Right cardiac atrium (tissue), 5 donors: ENCODE results near the gene SPATA31D1. TPM values are rescaled to one million over a fixed set of nuclear protein-coding genes. Genes with fewer than 3 reads are reported as not detected.

Source experiments
- ATAC-seq, 2 donors: fragments of 200-7000 bp; cut with Tn5 transposase; one replicate each; pipeline versions ENCODE4 v1.8.0 to v1.9.1; 2020; ENCODE audit warnings: moderate library complexity in 2 of 2, mild to moderate bottlenecking in 1 of 2
- DNase-seq, 3 donors: peaks; one replicate each; pipeline ENCODE4 v3.0.0-alpha.2; 2020
- H3K27ac ChIP-seq: one replicate; pipeline ENCODE4 v1.5.1; 2013; ENCODE audit warnings: mild to moderate bottlenecking, low read length, control low read depth, moderate library complexity
- H3K27me3 ChIP-seq: one replicate; pipeline ENCODE4 v1.6.1; 2013; ENCODE audit not compliant: control insufficient read depth, insufficient read depth
- H3K4me1 ChIP-seq: one replicate; pipeline ENCODE4 v1.6.1; 2013; ENCODE audit warnings: low read length; ENCODE audit not compliant: control insufficient read depth, insufficient read depth
- H3K4me3 ChIP-seq: one replicate; pipeline ENCODE4 v1.5.1; 2013; ENCODE audit warnings: low read length, control low read depth
- H3K9me3 ChIP-seq: one replicate; pipeline ENCODE4 v1.6.1; 2013; ENCODE audit warnings: low read length; ENCODE audit not compliant: control insufficient read depth
- WGBS: extraction: QIAGEN DNeasy Blood & Tissue Kit; methylation state at CpG from one replicate; pipeline ENCODE4 v1.1.7; 2013; 5-methylcytosine and 5-hydroxymethylcytosine counted together
- intact Hi-C, 4 donors: fragments of 100-400 bp; cut with DNase I; formaldehyde crosslinking; loops; one replicate each; pipeline versions ENCODE4 v1.11.0 to v1.14.0; 2022 to 2023
- polyA plus RNA-seq: library from polyadenylated mRNA; stranded (reverse); fragments of 200-250 nt; gene quantifications from one replicate; pipeline ENCODE4 v1.2.3, GENCODE V29; 2013
- total RNA-seq, 4 donors: library from RNA; stranded (reverse); fragmentation: NEBNext Ultra II Directional; extraction: Animal tissue kit (Norgen Biotek cat#: 25700); gene quantifications; one replicate each; pipeline ENCODE4 v1.2.1, GENCODE V29; 2021
- donor health status: healthy with polysubstance abuse.
- donor health status: DM: no; HTN: yes; CAD: no.
- donor health status: DM: no; HTN: no; CAD: no.
- donor health status: DM: no; HTN: yes; CAD: no; lungs with severe emphysema.
- donor health status: DM: yes; HTN: yes; CAD: no.

Gene SPATA31D1
- total and polyA plus RNA-seq, 5 donors, result not detected

- intact Hi-C loops, result no loop called here
- DNase-seq, result no peak
- 65% methylated on average over 2 of the region's 2 CpGs for WGBS
- H3K27me3 ChIP-seq, result no peaks in the 10 kb centered on the region
- H3K9me3 ChIP-seq, result no peaks in the 10 kb centered on the region
- no peak for ATAC-seq
- no peak overlapping the region for H3K27ac ChIP-seq
- no peaks in the 10 kb centered on the region for H3K4me1 ChIP-seq
- no peak overlapping the region for H3K4me3 ChIP-seq
Observed at GRCh38 chr9:81979196-81979595, 9.4 kb upstream of the SPATA31D1 start.

- no peaks in the 10 kb centered on the region for H3K27me3 ChIP-seq
- no peaks in the 10 kb centered on the region for H3K4me1 ChIP-seq
- H3K4me3 ChIP-seq, result no peak overlapping the region
- H3K9me3 ChIP-seq, result no peaks in the 10 kb centered on the region
- H3K27ac ChIP-seq, result no peak overlapping the region
- ATAC-seq (no peak), DNase-seq (no peak)
- intact Hi-C loops, result no loop called here
Observed at GRCh38 chr9:81980568-81980967, 8.0 kb upstream of the SPATA31D1 start.

DNA sequence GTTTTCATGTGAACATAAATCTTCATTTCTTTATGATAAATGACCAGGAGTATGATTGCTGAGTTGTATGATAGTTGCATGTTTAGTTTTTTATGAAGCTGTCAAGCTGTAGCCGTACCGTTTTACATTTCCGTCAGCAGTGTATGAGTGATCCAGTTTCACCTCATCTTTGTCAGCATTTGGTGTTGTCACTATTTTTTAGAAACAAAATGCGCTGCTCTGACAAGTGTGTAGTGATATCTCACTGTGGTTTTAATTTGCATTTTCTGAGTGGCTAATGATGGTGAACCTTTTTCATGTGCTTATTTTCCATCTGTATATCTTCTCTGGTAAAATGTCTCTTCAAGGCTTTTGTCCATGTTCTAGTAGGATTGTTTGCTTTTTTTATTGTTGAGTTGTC lies 6.7 kb upstream of the SPATA31D1 start:
- Histone ChIP-seq H3K4me1 (no peaks in the 10 kb centered on the region), H3K27ac (no peak overlapping the region), H3K9me3 (no peaks in the 10 kb centered on the region), H3K27me3 (no peaks in the 10 kb centered on the region), H3K4me3 (no peak overlapping the region)
- intact Hi-C loops, result no loop called here
- ATAC-seq, result no peak
- DNase-seq, result no peak
- 92% methylated on average over 4 of the region's 4 CpGs for WGBS

- DNase-seq (no peak), ATAC-seq (no peak)
- 84% methylated on average over 6 of the region's 6 CpGs for WGBS
- H3K27ac ChIP-seq, result no peak overlapping the region
- no peaks in the 10 kb centered on the region for H3K9me3 ChIP-seq
- H3K4me3 ChIP-seq, result no peak overlapping the region
- H3K27me3 ChIP-seq, result no peaks in the 10 kb centered on the region
- H3K4me1 ChIP-seq, result no peaks in the 10 kb centered on the region
- intact Hi-C loops, result no loop called here
Observed at GRCh38 chr9:81984928-81985327, 3.6 kb upstream of the SPATA31D1 start.

GRCh38 chr9:81986051-81986450 lies 2.5 kb upstream of the SPATA31D1 start:
- DNase-seq, result no peak
- H3K4me3 ChIP-seq, result no peak overlapping the region
- 73% methylated on average over 1 of the region's 1 CpG for WGBS
- ATAC-seq, result no peak
- no peaks in the 10 kb centered on the region for H3K4me1 ChIP-seq
- no peaks in the 10 kb centered on the region for H3K27me3 ChIP-seq
- intact Hi-C loops, result no loop called here
- H3K27ac ChIP-seq, result no peak overlapping the region
- no peaks in the 10 kb centered on the region for H3K9me3 ChIP-seq

DNA sequence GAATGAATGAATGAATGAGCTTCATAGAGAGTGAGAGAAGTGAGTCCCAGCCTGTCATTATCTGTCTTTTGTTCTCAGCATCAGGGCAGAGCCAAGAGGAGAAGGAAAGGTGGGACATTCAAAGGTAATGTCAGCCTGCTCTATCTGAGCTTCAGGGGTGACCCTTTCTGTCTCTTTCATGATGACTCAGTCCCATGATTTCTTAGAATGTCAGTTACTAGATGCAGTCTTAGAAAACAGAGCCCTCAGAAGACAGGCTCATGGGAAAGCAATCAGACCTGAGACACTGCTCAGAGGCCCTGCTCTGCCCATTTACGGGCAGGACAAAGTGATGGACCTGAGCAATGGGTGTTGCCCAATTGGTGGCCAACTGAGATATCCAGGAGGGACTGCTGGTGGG lies 1.1 kb downstream of the SPATA31D1 start:
- Histone ChIP-seq H3K27me3 (no peaks in the 10 kb centered on the region), H3K4me3 (no peak overlapping the region), H3K9me3 (no peaks in the 10 kb centered on the region), H3K27ac (no peak overlapping the region), H3K4me1 (no peaks in the 10 kb centered on the region)
- WGBS, result 96% methylated on average over 1 of the region's 1 CpG
- DNase-seq, result no peak
- intact Hi-C loops, result no loop called here
- no peak for ATAC-seq

DNA sequence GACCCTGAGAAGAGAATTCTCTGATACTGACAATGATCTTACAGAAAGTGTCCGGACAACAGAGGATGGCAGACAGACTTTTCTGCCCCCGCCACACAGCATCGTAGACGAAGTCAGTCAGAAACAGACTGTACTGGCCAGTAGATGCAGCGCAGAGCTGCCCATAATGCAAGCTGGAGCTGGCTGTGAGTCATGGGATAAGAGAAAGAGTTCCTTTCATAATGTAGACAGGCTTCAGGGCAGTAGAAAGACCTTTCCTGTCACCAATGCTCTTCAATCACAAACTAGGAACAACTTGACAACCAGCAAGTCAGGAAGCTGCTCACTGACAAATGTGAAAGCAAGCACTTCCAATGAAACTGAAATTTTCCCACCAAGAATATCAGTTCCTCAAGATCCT lies 5.1 kb downstream of the SPATA31D1 start:
- intact Hi-C loops, result no loop called here
- H3K27me3 ChIP-seq, result no peaks in the 10 kb centered on the region
- ATAC-seq (no peak), DNase-seq (no peak)
- no peaks in the 10 kb centered on the region for H3K9me3 ChIP-seq
- H3K4me1 ChIP-seq, result no peaks in the 10 kb centered on the region
- WGBS, result 92% methylated on average over 5 of the region's 5 CpGs
- H3K27ac ChIP-seq, result no peak overlapping the region
- no peak overlapping the region for H3K4me3 ChIP-seq

DNA sequence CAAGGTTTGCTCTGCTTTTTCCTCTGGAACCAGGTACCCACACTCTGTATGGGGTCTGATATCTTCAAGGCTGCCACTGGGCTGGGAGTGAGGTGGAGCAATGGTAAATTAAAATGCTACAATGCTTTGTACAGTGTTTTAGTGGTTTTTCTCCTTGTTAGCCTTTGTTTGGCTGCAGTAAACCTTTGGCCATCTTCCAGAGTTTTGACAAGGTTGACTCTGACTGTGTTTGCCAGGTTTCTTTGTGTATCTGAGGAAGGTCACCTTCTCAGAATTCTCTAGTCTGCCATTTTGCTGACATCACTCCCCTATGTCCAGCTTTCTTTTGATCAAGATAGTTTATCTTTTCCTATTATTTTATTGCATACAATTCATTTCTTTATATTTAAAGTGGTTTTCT lies 11.2 kb downstream of the SPATA31D1 start:
- Histone ChIP-seq H3K4me3 (no peak overlapping the region), H3K9me3 (no peaks in the 10 kb centered on the region), H3K27me3 (no peaks in the 10 kb centered on the region), H3K4me1 (no peaks in the 10 kb centered on the region), H3K27ac (no peak overlapping the region)
- ATAC-seq (no peak), DNase-seq (no peak)
- intact Hi-C loops, result no loop called here

DNA sequence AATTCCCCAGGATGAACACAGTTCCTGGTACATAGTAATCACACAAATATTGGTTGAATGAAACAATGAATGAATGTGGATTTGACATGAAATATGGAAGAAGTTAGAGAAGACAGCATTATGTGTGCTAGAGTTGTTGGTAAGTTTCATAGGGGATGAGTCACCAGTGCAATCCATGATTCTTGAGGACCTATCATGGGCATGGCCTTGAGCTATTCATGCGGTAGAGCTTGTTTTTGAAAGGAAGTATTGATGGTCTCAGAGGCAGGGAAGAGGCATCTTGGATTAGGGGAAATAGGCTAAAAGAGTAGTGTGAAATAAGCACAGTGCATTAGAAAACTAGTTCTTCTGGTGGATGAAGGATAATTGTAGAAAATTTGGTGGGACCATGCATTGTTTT lies 22.1 kb downstream of the SPATA31D1 start:
- no peak for DNase-seq
- no peak overlapping the region for H3K27ac ChIP-seq
- no peaks in the 10 kb centered on the region for H3K9me3 ChIP-seq
- no peak for ATAC-seq
- no peaks in the 10 kb centered on the region for H3K4me1 ChIP-seq
- no peak overlapping the region for H3K4me3 ChIP-seq
- no peaks in the 10 kb centered on the region for H3K27me3 ChIP-seq
- WGBS, result 90% methylated on average over 1 of the region's 1 CpG
- intact Hi-C loops, result no loop called here

DNA sequence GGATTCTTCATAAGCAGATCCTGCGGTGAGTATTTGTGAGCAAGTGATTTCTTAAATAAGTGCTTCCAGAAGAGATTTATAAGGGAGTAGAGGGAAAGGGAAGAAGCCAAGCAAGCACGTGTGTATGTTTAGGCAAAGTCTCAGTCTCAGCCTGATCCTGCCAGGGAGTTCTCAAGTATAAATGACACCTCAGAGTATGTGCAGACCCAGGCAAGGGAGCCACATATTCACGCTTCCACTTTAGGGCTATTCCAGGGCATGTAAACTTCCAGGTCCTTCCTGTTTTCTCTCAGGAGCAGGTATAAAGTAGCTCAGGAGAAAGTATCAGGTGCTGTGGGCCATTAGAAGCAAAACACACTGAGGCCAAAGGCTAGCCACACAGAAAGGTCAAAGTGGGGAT lies 22.6 kb downstream of the SPATA31D1 start:
- no peaks in the 10 kb centered on the region for H3K9me3 ChIP-seq
- DNase-seq (no peak), ATAC-seq (no peak)
- intact Hi-C loops, result no loop called here
- 83% methylated on average over 3 of the region's 3 CpGs for WGBS
- H3K4me3 ChIP-seq, result no peak overlapping the region
- H3K4me1 ChIP-seq, result no peaks in the 10 kb centered on the region
- no peaks in the 10 kb centered on the region for H3K27me3 ChIP-seq
- no peak overlapping the region for H3K27ac ChIP-seq

DNA sequence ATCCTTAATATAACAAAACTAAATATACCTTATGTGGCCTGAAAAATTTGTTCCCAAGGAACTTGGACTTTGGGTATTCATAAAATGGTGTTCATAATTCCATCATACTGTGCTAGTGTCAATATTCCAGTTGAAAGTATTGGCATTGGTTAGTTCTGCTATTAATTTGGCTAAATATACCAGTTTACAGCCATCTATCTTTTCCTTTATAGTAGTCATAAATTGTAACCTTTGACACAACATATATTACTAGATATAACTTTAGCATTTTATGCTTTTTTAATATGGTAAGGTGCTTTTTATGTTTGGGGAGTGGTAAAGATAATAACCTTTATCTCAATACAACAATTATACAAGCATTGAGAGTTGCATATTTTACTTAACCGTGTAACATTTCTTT lies 23.7 kb downstream of the SPATA31D1 start:
- DNase-seq (no peak), ATAC-seq (no peak)
- H3K27me3 ChIP-seq, result no peaks in the 10 kb centered on the region
- no peak overlapping the region for H3K4me3 ChIP-seq
- H3K9me3 ChIP-seq, result no peaks in the 10 kb centered on the region
- WGBS, result 95% methylated on average over 1 of the region's 1 CpG
- H3K27ac ChIP-seq, result no peak overlapping the region
- H3K4me1 ChIP-seq, result no peaks in the 10 kb centered on the region
- intact Hi-C loops, result no loop called here

DNA sequence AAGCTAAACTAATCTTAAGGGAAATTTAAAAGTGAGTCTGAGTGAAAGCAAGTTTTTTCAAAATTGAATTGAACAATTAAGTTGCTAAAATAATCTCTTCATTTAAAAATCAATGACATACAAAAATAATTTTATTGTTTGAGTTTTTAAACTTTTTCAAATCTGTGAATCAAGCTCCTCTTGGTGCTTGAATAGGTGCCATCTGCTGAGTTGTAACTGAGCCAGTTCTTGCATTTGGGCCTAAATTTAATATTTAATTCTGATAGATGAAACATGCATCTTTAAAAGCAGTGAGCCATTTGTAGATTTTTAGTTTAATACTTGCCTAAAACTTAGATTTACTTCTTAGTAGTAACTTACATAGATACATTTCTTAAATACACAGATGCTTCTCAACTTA lies 31.8 kb downstream of the SPATA31D1 start:
- no peak for ATAC-seq
- Histone ChIP-seq H3K27ac (no peak overlapping the region), H3K9me3 (no peaks in the 10 kb centered on the region), H3K27me3 (no peaks in the 10 kb centered on the region), H3K4me3 (no peak overlapping the region), H3K4me1 (no peaks in the 10 kb centered on the region)
- intact Hi-C loops, result no loop called here
- DNase-seq, result no peak
